Stimulated activated naive CD8-positive, alpha-beta T cell treated with anti-CD3 and anti-CD28 coated beads, Interleukin-15, Interleukin-2, amounts not matched to agents 100 ng/mL and 50 ng/mL, for 24 hours (primary cell): Measurements from ENCODE around the gene PUDP.
"Not testable (repeated sequence)": the region's sequence is repeated elsewhere in the genome, so short reads cannot be mapped to it uniquely, and the experiment has no call there.

Experiments used
- H3K27ac Mint-ChIP-seq: one replicate; pipeline ENCODE4 v1.8.0; 2021; ENCODE audit warnings: mild to moderate bottlenecking, mixed read lengths
- H3K27me3 Mint-ChIP-seq: one replicate; pipeline ENCODE4 v1.8.0; 2021; ENCODE audit warnings: mixed read lengths
- H3K36me3 Mint-ChIP-seq: one replicate; pipeline ENCODE4 v1.8.0; 2021; ENCODE audit warnings: low read depth, mixed read lengths
- H3K4me1 Mint-ChIP-seq: one replicate; pipeline ENCODE4 v1.8.0; 2021; ENCODE audit warnings: low read depth, mixed read lengths
- H3K4me3 Mint-ChIP-seq: one replicate; pipeline ENCODE4 v1.8.0; 2021; ENCODE audit warnings: mild to moderate bottlenecking, mixed read lengths
- H3K9me3 Mint-ChIP-seq: one replicate; pipeline ENCODE4 v1.8.0; 2021; ENCODE audit warnings: mixed read lengths

Gene PUDP

DNA sequence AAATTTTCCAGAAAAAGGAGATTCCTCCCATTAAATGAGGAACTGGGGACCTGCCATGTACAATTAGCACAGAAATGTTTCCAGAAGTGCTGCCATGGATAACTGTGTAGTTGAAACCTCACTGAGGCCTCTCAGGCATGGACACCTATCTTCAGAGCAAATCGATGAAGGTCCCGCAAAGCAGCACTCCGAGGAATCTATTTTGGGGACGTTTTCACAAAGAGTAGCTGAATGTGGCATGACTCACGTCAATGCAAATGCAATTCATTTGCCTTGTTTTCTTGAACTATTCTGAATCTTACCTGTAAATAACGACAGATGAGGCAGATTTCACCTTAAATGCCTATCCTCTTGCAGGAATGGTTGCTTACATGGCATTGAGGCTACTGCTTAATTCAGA lies 87.5 kb downstream of the PUDP start:
- no peaks in the 10 kb centered on the region for H3K27me3 Mint-ChIP-seq
- no peak overlapping the region for H3K27ac Mint-ChIP-seq
- H3K36me3 Mint-ChIP-seq, result peaks cover 15% of the 10 kb centered on the region
- H3K4me3 Mint-ChIP-seq, result no peak overlapping the region
- H3K4me1 Mint-ChIP-seq, result peaks cover 30% of the 10 kb centered on the region
- no peaks in the 10 kb centered on the region for H3K9me3 Mint-ChIP-seq

DNA sequence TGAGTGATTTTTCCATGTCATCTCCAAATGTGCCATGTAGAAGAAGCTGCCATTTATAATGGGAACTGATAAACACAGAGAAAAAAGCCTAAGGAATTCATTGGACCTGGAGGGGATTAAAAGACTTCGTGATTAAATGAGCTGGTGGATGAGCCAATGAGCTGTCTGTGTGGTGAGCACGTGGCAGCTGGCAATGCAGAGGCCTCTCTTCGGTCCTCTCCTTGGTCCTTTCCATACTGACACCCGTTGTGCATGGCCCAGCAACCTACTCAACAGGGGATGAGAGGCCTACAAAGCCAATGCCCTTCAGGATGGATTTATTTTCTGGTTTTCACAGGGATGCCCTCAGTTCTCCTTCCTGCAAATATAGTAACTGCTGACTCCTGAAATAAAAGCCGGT lies 88.1 kb downstream of the PUDP start:
- H3K4me1 Mint-ChIP-seq, result peaks cover 30% of the 10 kb centered on the region
- no peaks in the 10 kb centered on the region for H3K27me3 Mint-ChIP-seq
- no peak overlapping the region for H3K4me3 Mint-ChIP-seq
- H3K27ac Mint-ChIP-seq, result no peak overlapping the region
- no peaks in the 10 kb centered on the region for H3K9me3 Mint-ChIP-seq
- peaks cover 15% of the 10 kb centered on the region for H3K36me3 Mint-ChIP-seq

DNA sequence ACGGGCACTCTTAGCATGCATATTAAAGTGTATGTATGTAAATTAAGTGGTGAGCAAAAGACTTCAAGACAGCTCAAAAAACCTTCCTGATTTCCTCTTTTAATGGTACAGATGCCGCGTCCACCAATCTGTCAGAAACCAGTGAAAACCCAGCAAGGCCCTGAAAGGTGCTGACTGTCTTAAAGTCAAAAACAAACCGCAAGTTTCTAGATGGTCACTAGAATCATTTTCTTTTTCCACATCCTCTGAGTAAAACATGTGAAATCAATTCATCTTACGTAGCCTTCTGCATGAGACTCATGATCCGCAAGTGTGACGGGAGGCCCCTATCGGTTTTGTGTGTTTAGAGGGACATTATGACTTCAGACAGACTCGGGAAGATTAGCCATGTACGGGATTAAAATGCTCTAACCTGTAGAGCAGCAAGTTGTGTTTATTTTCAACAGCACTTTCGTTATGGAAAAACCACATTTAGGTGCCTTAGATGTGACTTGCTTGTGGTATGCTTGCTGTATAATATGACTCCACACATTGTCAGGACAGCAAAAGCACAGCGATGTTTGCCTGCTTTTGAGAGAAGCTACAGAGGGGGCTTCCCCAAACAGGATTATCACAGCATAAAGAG lies 88.6 kb downstream of the PUDP start:
- H3K9me3 Mint-ChIP-seq, result no peaks in the 10 kb centered on the region
- no peaks in the 10 kb centered on the region for H3K27me3 Mint-ChIP-seq
- H3K4me3 Mint-ChIP-seq, result no peak overlapping the region
- peaks cover 30% of the 10 kb centered on the region for H3K4me1 Mint-ChIP-seq
- H3K36me3 Mint-ChIP-seq, result peaks cover 18% of the 10 kb centered on the region
- no peak overlapping the region for H3K27ac Mint-ChIP-seq

DNA sequence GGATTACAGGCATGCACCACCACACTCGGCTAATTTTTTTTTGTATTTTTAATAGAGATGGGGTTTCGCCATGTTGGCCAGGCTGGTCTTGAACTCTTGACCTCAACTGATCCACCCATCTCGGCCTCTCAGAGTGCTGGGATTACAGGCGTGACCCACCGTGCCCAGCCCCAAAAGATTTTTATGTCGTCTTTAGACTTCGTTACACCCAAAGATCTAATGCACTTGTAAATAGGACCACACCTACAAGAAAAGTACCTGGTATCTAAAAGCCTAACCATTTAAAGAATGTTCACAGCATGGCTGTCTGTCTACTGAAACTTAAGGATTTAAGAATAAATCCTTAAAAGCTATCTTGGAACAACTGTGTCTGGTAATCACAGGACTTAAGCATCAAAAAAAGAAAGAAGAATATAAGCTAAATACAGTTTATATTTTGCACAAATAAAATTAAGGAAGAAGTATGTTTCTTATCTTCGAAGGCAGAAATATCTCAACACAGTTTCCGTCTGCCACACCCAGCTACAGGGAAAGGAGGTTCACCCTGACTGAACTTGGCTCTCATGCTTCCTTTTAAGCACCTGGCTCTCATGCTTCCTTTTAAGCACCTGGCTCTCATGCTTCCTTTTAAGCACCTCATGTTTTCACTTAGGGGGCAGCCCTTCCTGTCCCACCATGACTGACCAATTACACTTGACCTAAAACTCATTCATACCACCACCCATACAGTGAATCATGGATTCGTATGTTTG lies 92.4 kb downstream of the PUDP start:
- no peaks in the 10 kb centered on the region for H3K9me3 Mint-ChIP-seq
- peaks cover 32% of the 10 kb centered on the region for H3K36me3 Mint-ChIP-seq
- H3K27ac Mint-ChIP-seq, result no peak overlapping the region
- no peak overlapping the region for H3K4me3 Mint-ChIP-seq
- peaks cover 24% of the 10 kb centered on the region for H3K4me1 Mint-ChIP-seq
- no peaks in the 10 kb centered on the region for H3K27me3 Mint-ChIP-seq

DNA sequence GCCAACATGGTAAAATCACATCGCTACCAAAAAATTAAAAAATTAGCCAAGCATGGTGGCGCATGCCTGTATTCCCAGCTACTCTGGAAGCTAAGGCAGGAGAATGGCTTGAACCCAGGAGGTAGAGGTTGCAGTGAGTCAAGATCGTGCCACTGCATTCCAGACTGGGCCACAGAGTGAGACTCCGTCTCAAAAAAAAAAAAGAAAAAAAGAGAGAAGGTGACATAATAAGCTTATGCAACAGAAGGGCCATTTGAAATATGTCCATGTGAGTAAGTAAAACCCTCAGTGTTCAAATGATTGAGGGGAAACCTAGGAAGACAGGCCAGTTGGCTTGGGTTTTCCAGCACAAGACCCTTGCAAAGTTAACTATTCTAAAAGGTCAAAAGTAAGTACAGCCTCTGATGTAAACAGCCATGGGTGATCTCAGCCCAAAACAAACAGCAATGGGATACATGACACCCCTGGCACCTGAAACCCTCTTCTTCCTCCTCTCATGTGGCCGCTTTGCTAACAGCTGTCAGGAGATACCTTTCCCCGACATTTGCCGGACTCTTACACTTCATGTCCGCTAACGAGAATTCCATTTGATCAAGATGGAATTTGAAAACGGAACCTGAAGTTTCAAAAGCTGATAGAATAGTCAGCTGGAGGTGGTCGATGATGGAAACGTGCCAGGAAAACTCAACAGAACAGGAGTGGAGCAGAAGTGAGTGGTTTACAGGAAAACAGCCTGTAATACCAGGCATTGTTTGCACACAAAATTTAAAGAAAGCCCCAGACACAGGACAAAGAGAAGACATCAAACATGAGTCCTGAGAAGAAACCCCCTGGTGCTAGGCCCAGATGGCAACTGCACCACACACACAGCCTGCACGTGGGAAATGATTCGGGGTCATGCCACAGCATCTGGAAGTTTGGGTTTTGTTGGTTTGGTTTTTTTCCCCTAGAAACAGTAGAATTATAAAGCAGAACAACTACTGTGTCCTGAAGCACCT lies 93.4 kb downstream of the PUDP start:
- Mint-ChIP-seq H3K9me3 (no peaks in the 10 kb centered on the region), H3K4me1 (peaks cover 18% of the 10 kb centered on the region), H3K27ac (no peak overlapping the region), H3K4me3 (no peak overlapping the region), H3K27me3 (no peaks in the 10 kb centered on the region), H3K36me3 (peaks cover 41% of the 10 kb centered on the region)

DNA sequence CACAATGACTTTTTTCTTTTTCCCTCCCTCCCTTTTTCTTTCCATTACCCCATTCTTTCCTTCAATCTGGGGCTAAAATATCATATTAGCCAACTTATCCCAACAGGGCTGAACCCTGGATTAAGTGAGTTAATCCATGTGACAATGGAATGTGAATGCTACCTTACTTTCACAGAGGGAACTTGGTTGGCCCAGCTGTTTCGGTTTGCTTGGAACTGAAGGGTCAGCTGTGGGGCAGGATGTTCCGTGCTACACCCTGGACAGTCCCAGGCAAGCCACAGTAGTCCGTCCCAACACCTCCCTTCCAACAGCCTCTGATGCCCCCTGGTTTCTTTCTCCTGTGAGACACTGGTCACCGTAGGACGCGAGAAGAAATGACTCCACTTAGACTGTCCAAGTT lies 95.4 kb downstream of the PUDP start:
- Mint-ChIP-seq H3K4me3 (no peak overlapping the region), H3K36me3 (peaks cover 42% of the 10 kb centered on the region), H3K4me1 (peaks cover 9% of the 10 kb centered on the region), H3K27me3 (no peaks in the 10 kb centered on the region), H3K27ac (no peak overlapping the region), H3K9me3 (no peaks in the 10 kb centered on the region)

DNA sequence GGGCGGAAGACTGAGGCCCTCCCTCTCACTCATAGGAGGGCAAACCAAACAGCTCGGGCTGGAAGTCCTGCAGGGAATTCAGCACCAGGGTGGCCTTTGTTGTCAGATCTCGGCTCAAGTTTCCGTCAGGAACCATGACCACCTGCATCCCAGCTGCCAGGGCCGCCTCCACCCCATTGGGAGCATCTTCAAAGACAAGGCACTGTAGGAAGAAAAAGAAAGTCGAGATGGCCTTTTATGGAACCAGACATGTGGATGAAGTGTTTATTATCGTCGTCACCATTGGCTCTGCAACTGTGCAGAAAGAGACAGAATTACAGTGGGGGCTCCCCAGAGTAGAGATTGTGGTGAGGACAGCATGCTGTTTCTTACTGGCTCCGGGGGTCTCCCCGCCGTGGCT lies 97.7 kb downstream of the PUDP start:
- no peaks in the 10 kb centered on the region for H3K27me3 Mint-ChIP-seq
- no peaks in the 10 kb centered on the region for H3K9me3 Mint-ChIP-seq
- H3K27ac Mint-ChIP-seq, result no peak overlapping the region
- peaks cover 37% of the 10 kb centered on the region for H3K36me3 Mint-ChIP-seq
- H3K4me1 Mint-ChIP-seq, result peaks cover 6% of the 10 kb centered on the region
- H3K4me3 Mint-ChIP-seq, result no peak overlapping the region

DNA sequence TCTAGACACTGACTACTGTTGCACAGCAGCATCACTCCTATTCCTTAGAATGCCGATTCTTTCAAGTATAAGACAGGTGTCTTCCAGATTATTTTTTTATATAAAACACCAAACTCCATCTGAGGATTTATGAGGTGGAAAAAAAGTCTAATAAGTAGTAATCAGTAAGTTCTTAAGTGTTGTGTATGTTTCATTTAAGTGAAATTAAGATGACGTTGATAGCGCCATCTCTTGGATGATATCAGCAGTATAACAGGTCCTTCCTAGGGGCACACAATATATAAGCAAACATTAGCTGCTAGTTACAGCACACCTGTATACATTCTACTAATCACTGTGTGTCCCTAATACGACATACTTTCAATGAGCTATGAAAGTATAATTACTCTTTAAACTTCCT lies 100.0 kb downstream of the PUDP start:
- Mint-ChIP-seq H3K4me1 (peaks cover 5% of the 10 kb centered on the region), H3K27ac (no peak overlapping the region), H3K36me3 (peaks cover 27% of the 10 kb centered on the region), H3K27me3 (no peaks in the 10 kb centered on the region), H3K9me3 (no peaks in the 10 kb centered on the region), H3K4me3 (no peak overlapping the region)

DNA sequence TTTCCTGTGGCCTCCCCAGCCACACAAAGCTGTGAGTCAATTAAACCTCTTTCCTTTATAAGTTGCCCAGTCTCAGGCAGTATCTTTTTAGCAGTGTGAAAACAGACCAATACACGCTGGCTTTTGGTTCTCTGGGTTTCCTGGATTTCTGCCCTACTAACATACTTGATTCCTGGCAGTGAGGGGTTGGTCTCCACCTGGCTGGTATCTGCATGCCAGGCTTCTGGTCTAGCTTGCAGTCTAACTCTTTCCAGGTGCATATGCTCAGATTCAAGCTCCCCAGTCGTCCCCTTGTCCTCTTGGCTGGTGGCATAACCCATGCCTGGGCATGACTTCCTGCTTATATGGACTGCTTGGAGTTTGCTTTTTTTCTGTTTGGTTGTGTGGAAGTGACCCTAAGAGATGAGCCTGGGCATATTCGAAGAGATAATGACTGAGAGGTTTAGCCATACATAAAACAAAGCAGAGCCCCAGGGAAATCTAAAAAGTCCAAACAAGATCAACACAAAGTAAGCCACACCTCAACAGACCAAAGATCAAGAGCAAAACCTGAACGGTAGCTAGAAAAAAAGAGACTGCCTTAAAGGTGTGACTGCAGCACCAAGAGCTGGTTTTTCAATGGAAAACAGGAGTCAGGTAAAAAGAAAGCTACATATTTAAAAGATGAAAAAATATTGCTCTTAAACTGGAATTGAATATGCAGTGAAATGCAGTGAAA lies 102.6 kb downstream of the PUDP start:
- Mint-ChIP-seq H3K27me3 (no peaks in the 10 kb centered on the region), H3K27ac (no peak overlapping the region), H3K4me1 (peaks cover 3% of the 10 kb centered on the region), H3K4me3 (no peak overlapping the region), H3K9me3 (no peaks in the 10 kb centered on the region), H3K36me3 (peaks cover 26% of the 10 kb centered on the region)

DNA sequence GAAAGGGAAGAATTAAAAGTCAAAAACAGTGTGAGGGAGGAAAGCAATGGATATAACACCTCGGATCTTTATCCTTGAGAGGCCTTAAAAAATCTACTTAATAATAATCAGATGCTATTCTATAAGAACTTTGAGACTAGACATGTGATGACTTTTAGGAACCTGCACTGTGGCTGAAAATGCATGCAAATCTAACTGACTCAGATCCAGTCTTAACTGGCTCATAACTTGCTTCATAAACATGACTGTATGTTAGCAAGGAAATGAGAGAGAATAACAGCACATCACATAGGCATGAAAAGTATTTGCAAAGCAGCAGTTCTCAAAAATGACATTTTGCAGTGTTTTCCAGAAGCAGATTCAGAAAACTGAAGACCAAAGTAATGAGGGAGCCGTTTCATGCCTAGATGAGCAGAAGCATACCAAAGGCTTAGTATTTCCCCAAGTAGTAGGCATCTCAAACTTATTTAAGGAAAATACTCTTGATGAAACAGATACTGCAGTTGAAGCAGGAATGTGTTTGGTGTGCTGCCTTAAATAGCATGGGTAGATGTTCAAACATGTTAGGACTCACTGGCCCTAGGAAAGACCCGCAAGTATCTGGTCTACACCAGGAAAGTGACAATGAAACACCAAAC lies 104.0 kb downstream of the PUDP start:
- H3K4me1 Mint-ChIP-seq, H3K27ac Mint-ChIP-seq, H3K27me3 Mint-ChIP-seq, H3K9me3 Mint-ChIP-seq, H3K4me3 Mint-ChIP-seq: not testable (repeated sequence)
- peaks cover 11% of the 10 kb centered on the region for H3K36me3 Mint-ChIP-seq

DNA sequence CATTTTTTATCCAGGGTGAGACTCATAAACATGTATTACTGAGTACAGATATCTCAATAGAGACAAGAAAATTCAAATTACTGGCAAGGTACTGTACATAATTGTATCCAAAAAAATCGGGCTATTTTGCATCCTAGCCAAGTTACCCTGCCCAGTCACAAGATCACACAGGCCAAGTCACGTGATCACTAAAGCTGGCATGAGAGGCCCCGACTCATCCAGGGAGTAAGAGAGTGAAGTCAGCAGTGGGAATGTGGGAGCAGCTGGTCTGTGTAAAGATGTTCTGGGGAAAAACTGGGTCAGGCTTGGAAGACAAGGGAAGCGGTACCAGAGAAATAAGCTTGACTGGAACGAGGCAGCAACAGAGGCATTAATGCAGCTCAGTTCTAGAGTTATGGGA lies 119.7 kb downstream of the PUDP start:
- Mint-ChIP-seq H3K4me1 (no peaks in the 10 kb centered on the region), H3K27me3 (no peaks in the 10 kb centered on the region), H3K36me3 (no peaks in the 10 kb centered on the region), H3K27ac (no peak overlapping the region), H3K9me3 (no peaks in the 10 kb centered on the region), H3K4me3 (no peak overlapping the region)

DNA sequence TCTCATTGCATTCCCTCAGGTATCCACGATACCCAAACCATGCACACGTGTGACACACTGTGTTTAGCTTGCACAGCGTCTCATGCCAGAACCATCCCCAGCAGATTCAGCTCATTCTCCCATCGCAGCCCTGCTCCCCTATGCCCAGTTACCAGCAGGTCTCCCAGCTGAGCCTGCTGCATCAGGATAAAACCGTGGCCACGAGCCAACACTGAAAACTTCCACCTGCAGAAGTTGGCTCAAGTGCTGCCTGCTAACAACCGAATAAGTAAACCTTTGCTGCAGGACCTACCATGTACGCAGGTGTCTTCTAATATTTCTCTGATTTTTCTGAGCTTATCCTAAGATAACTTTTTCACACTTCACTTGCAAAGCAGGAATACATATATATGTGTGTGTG lies 120.9 kb downstream of the PUDP start:
- no peaks in the 10 kb centered on the region for H3K4me1 Mint-ChIP-seq
- H3K9me3 Mint-ChIP-seq, result no peaks in the 10 kb centered on the region
- H3K27ac Mint-ChIP-seq, result no peak overlapping the region
- H3K27me3 Mint-ChIP-seq, result no peaks in the 10 kb centered on the region
- no peak overlapping the region for H3K4me3 Mint-ChIP-seq
- H3K36me3 Mint-ChIP-seq, result no peaks in the 10 kb centered on the region

DNA sequence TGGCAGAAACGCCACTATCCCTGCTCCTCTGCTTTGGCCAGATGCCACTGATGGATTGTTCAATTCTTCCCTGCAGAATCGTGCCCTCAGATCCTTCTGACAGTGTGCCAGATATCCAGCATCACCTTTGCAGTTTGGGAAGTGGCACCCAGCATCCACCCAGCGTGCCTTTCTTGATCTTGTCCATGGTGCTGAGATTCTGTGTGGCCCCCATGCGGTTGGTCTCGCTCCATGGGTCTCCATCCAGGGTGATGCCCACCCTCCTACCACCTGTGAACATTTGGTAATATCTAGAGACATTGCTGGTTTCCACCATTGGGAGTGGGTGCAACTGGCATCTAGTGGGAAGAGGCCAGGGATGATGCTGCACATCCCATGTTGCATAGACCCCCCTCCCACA lies 121.6 kb downstream of the PUDP start:
- not testable (repeated sequence) for H3K4me3 Mint-ChIP-seq, H3K27ac Mint-ChIP-seq, H3K4me1 Mint-ChIP-seq, H3K9me3 Mint-ChIP-seq, H3K27me3 Mint-ChIP-seq, H3K36me3 Mint-ChIP-seq

DNA sequence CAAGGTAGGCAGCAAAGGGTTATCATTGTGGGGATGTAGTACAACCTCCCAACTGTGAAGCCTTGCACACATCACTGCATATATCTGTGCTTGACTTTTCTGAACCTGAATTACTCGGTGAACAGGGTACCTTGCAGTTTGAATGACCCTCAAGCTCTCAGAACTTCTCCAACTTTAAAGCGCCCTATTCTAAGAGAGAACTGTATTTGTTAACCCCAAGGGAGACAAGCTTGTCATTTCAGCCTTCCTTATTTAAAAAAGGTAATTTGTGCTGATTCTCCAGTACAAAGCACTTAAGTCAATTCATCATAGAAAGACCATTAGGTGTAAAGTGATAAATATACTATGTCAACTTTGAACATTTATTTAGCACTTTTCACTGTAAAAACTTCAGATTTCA lies 122.5 kb downstream of the PUDP start:
- Mint-ChIP-seq H3K27me3 (no peaks in the 10 kb centered on the region), H3K36me3 (no peaks in the 10 kb centered on the region), H3K9me3 (no peaks in the 10 kb centered on the region), H3K27ac (no peak overlapping the region), H3K4me3 (no peak overlapping the region), H3K4me1 (no peaks in the 10 kb centered on the region)
